Stimulated activated CD8-positive, alpha-beta memory T cell treated with anti-CD3 and anti-CD28 coated beads, Interleukin-15, amount 100 ng/mL, for 48 hours (primary cell): ENCODE measurements around the gene SHLD2.
"Not testable (repeated sequence)": the region's sequence is repeated elsewhere in the genome, so short reads cannot be mapped to it uniquely, and the experiment has no call there.

Source experiments
- DNase-seq, 2 donors: peaks; one replicate each; pipeline ENCODE4 v3.0.0-alpha.2; 2020; ENCODE audit warnings: low read depth in 2 of 2

The SHLD2 gene

GRCh38 chr10:87211848-87212247, 116.8 kb downstream of the SHLD2 start:
- DNase-seq, result not testable (repeated sequence)

GRCh38 chr10:87213150-87213765, 118.3 kb downstream of the SHLD2 start:
- not testable (repeated sequence) for DNase-seq

GRCh38 chr10:87213806-87214205, 118.8 kb downstream of the SHLD2 start:
- DNase-seq, result not testable (repeated sequence)

- not testable (repeated sequence) for DNase-seq
These were observed 121.1 kb downstream of the SHLD2 start for GRCh38 chr10:87216120-87216519.

GRCh38 chr10:87219370-87219769, 124.4 kb downstream of the SHLD2 start:
- DNase-seq, result not testable (repeated sequence)

GRCh38 chr10:87222789-87223188, 127.8 kb downstream of the SHLD2 start:
- not testable (repeated sequence) for DNase-seq

GRCh38 chr10:87225148-87225547, 130.1 kb downstream of the SHLD2 start, which contains the start of gene NUTM2A:
NUTM2A (plus strand) TSS chr10:87225448; CDS start chr10:87225831, 383 bp downstream.
- DNase-seq, result not testable (repeated sequence)

- DNase-seq, result not testable (repeated sequence)
These were observed 133.2 kb downstream of the SHLD2 start for GRCh38 chr10:87228247-87228646.

GRCh38 chr10:87229211-87229610, 134.2 kb downstream of the SHLD2 start:
- DNase-seq, result not testable (repeated sequence)

- DNase-seq, result not testable (repeated sequence)
These were observed 139.8 kb downstream of the SHLD2 start for GRCh38 chr10:87234854-87235253.

GRCh38 chr10:87237244-87237643, 142.2 kb downstream of the SHLD2 start:
- DNase-seq, result not testable (repeated sequence)

- DNase-seq, result not testable (repeated sequence)
These were observed 144.4 kb downstream of the SHLD2 start for GRCh38 chr10:87239346-87239808.
